ENCODE measurements around the gene SENP5.

SENP5 gene

DNA sequence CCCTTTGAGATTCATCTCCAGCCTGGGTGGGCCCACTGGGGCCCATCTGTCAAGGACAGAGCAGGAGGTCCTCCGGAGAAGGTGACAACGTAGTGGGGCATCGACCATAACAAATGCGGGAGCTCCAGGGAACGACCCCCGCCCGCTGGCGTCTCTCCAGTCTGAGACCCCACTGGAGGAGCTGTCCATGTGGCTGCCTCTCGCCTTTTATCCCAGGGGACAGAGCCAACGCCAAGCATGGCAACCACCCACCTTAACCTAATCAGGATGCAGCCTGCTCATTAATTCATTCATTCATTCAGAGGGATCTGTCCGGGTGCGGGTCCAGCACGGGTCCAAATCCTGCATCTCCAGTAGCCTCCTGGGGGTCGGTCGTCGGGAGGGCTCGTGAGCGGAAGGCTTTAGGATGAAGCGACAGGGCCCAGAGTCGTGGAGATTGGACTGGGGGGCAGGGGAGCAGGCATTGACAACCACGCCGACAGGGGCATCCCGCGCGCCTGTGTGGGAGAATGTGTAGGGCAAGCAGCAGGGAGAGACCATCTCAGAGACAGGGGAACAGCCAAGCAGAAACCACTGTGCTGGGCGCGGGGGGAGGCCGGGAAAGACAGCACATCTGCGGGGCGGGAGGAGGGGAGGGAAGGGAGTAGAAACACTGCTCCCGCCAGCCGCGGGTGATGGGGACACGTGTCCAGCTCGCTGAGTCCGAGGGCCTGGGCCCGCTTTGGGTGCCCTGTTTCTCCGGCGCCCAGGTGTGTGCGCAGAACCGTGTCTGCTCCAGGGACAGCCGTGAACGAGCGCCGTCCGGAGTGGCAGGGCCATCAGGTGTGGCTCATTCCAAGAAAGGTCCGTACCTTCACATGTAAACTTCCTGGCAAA, 99.0 kb downstream of the SENP5 start:
- H3K4me1 Mint-ChIP-seq = peaks cover 14% of the 10 kb centered on the region
- H3K4me3 Mint-ChIP-seq = no peak overlapping the region
- H3K27ac Mint-ChIP-seq = no peak overlapping the region
- ATAC-seq (no peak), DNase-seq (no peak)
- H3K27me3 Mint-ChIP-seq = peaks cover 25% of the 10 kb centered on the region
- peaks cover 4% of the 10 kb centered on the region for H3K9me3 Mint-ChIP-seq
- no peaks in the 10 kb centered on the region for H3K36me3 Mint-ChIP-seq (ENCODE audit: low read depth)

DNA sequence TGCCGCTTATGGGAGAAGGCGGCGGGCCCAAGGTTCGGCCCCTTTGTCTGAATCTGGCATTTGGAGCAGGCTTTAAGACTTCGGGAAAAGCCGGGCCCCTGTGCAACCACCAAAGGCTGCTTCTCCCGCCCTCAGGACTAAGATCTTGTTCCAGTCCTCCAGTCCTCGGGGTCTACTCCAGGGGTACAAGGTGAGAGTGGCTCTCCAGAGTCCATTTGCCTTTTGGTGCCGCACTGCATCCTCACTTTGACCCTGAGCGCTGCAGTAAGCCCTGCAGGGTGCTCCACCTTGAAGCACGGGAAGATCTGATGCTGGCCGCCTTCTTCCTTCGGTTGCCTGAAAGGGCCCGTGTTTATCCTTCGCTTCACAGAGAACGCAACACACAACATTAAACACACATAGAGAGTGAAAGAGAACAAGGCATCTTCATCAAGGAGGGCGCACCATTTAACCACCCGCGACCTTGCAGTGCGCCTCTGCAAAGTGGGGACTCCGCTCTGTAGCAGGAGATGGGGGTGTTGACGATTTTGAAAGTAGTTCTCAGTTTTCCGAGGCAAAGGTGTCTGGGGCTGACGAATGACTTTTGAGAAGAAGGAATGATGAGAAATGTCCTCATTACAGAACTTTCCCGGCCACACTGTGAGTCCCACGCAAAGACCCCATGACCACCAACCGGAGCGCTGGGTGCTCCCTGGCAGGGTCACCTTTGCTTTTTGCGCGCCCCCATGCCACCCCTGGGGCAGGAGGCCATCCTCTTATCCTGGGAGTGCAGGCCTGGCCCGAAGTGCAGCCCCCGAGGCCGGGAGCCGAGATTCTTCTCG, 99.9 kb downstream of the SENP5 start:
- DNase-seq = no peak
- Mint-ChIP-seq H3K4me3 (peak overlapping the region; percentile 62), H3K4me1 (peaks cover 14% of the 10 kb centered on the region), H3K27ac (peak overlapping the region; percentile 35), H3K36me3 (ENCODE audit: low read depth) (no peaks in the 10 kb centered on the region), H3K27me3 (peaks cover 25% of the 10 kb centered on the region), H3K9me3 (peaks cover 4% of the 10 kb centered on the region)
- no peak for ATAC-seq

DNA sequence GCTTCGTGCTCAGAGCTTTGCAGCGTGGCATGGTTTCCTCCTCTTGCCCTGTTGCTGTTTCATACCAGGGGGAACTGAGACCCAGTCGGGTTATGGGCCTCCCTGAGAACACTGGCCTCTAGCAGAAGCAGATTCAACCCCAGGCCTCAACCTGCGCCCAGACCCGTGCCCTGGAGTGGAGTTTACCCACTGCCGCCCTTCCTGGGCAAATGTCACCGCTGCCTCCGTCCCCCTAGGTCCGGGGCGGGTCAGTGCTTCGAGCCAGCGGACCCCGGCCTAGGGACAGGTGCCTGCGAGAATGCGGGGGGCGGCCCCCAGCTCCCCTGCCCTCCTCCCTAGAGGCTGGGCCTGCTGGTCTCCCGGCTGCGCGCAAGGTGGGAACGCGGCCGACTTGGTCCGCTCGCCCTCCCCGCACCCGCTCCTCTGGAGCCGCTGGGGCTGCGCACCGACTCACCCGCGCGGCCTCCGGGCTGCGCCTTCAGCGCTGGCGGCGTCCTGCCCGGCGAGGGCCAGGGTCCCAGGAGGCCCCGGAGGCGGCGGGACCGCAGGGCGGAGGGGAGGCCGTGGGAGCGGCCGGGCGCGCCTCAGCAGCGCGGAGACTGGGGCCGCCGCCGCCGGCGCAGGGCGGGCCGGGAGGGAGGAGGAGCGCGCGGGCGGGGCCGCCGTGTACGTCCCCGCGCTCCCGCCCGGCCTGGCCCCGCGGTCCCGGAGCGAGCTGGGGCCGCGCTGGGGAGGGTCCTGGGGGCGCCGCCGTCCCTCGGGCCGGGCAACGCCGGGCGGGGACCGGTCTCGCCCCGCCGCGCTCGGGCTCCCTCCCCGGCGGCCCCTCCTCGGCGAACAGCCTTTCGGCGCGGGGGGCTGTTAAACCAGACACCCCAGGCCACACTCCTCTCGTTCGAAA, 100.8 kb downstream of the SENP5 start, which contains the start of gene PIGZ:
TSS of gene PIGZ (minus strand) at position 601 of the 901 bp plus-strand sequence. CDS start 16,802 bp downstream, outside the sequence.
- H3K4me1 Mint-ChIP-seq = peaks cover 14% of the 10 kb centered on the region
- H3K27me3 Mint-ChIP-seq = peaks cover 25% of the 10 kb centered on the region
- peak; percentile 67 for ATAC-seq
- peaks cover 4% of the 10 kb centered on the region for H3K9me3 Mint-ChIP-seq
- H3K36me3 Mint-ChIP-seq (ENCODE audit: low read depth) = no peaks in the 10 kb centered on the region
- H3K27ac Mint-ChIP-seq = peak within 1 kb of the TSS; percentile 35
- H3K4me3 Mint-ChIP-seq = peak within 1 kb of the TSS; percentile 72
- peak; percentile 55 for DNase-seq

DNA sequence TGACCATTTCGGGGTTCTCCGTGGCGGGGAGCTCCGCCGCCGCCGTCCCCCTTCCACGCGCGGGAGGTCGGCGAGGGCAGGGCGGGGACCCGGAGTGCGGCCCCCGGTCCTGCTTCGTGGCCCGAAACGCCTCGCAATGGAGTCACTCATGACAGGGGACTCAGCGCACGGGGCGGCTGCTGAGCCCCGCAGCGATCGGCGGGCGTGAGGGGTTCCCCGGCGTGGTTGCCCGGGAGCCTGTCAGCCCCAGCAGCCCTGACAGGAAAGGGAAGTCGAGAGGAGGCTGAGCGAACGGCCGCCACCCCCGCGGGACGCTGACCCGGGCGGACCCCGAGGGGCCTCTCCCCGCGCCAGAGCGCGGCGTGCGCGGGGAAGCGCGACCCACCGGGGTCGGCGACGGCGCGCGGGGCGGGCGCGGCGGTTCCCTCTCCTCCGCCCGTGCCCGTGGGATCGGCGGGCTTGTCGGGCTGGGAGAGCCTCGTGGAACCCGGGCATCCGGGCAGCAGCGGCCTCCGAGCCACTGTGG, 101.5 kb downstream of the SENP5 start:
- peak; percentile 58 for DNase-seq
- peak; percentile 38 for ATAC-seq
- Mint-ChIP-seq H3K36me3 (ENCODE audit: low read depth) (no peaks in the 10 kb centered on the region), H3K4me3 (peak overlapping the region; percentile 72), H3K27me3 (peaks cover 25% of the 10 kb centered on the region), H3K27ac (no peak overlapping the region), H3K4me1 (peaks cover 14% of the 10 kb centered on the region), H3K9me3 (peaks cover 4% of the 10 kb centered on the region)

DNA sequence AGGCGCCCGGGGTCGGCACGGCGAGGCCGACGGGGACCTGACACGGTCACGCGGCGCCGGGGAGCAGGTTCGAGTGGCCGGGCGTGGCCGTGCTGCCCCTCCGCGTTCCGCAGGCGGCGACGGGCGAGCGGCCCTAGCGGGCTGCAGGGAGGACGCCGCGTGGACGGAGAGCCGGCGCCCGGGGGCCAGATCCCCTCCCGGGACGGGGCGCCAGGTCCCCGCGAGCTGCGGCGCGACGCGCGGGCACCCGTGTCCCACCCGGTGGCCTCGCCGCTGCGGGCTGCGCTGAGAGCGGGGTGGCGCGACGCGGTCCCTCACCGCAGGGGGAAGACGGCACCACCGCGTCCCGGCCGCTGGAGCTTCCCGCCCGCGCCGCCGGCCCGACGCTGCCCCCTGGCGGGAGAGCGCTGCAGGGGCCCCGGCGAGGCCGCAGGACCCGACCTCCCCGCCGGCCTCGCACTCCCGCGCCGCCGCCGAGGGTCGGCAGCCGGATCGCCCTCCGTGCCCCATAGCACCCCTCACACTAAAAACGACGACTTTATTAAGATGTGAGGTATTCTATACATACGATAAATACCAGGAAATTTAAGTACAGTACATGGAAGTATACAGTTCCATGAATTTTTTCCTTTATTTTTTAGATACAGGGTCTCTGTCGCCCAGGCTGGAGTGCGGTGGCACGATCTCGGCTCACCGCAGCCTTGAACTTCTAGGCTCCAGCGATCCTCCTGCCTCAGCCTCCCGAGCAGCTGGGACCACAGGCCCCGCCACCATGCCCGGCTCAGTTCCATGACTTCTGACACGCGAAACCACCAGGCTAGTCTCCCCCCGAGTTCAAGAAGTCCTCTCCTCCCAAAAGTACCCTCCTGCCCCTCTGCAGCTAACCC, 102.2 kb downstream of the SENP5 start:
- no peaks in the 10 kb centered on the region for H3K36me3 Mint-ChIP-seq (ENCODE audit: low read depth)
- H3K9me3 Mint-ChIP-seq = peaks cover 4% of the 10 kb centered on the region
- ATAC-seq (peak; percentile 76), DNase-seq (peak; percentile 80)
- H3K4me3 Mint-ChIP-seq = peak overlapping the region; percentile 59
- H3K4me1 Mint-ChIP-seq = peaks cover 14% of the 10 kb centered on the region
- H3K27me3 Mint-ChIP-seq = peaks cover 25% of the 10 kb centered on the region
- H3K27ac Mint-ChIP-seq = no peak overlapping the region

DNA sequence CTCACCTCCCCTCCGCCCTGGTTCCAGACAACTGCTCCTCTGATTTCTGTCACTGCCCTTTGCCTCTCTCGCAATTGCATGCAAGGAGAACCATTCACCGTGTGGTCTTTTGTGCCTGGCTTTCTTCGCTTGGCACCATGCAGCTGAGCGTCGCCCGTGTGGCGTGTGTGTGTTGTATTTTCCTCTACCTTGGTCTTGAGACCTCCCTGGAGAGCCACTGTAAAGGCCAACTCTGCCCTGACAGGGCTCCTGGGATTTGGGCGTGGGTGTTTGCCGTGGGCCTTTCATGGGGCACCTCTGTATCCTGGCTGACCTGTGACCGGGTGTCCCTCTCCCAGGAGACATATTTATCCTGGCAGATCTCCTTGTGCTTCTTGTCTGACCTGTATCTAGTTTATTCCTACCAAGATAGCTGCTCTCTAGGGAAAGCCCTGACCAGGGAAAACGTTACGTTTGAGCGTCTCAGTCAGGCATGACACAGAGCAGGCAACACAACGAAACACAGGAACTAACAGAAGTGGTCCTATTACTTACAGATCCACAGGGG, 102.9 kb downstream of the SENP5 start:
- peaks cover 11% of the 10 kb centered on the region for H3K4me1 Mint-ChIP-seq
- DNase-seq (no peak), ATAC-seq (no peak)
- no peaks in the 10 kb centered on the region for H3K36me3 Mint-ChIP-seq (ENCODE audit: low read depth)
- H3K4me3 Mint-ChIP-seq = peak overlapping the region; percentile 59
- H3K27me3 Mint-ChIP-seq = peaks cover 22% of the 10 kb centered on the region
- no peaks in the 10 kb centered on the region for H3K9me3 Mint-ChIP-seq
- no peak overlapping the region for H3K27ac Mint-ChIP-seq

DNA sequence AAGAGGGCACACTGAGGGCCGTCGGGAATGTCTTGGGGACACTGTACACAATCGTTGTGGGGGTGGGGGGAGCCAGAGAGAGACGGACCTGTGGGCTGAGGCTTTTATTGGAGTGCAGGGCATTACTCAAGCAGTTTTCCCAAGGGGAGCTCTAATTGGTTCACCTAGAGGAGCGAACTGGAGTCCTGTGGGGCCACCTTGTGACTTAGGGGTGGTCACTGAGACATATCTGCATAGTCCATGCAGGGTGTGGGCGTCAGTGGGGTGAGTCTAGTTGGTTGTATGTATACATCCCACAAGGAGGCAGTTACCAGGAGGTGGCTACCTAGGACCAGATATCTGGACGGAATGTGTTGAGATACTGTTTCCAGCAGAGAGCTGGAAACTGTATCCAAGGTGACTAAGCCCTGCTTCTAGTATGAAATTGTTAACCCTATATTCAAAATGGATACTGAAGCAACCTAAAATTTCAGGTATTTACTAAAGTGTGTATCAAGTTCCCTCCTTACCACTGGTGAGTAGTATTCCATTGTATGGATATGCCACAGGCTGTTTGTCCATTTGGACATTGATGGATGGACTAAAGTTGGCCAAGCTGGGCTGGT, 103.5 kb downstream of the SENP5 start:
- no peak overlapping the region for H3K27ac Mint-ChIP-seq
- H3K9me3 Mint-ChIP-seq = no peaks in the 10 kb centered on the region
- H3K36me3 Mint-ChIP-seq (ENCODE audit: low read depth) = no peaks in the 10 kb centered on the region
- ATAC-seq (no peak), DNase-seq (no peak)
- peaks cover 22% of the 10 kb centered on the region for H3K27me3 Mint-ChIP-seq
- H3K4me3 Mint-ChIP-seq = no peak overlapping the region
- H3K4me1 Mint-ChIP-seq = peaks cover 11% of the 10 kb centered on the region

DNA sequence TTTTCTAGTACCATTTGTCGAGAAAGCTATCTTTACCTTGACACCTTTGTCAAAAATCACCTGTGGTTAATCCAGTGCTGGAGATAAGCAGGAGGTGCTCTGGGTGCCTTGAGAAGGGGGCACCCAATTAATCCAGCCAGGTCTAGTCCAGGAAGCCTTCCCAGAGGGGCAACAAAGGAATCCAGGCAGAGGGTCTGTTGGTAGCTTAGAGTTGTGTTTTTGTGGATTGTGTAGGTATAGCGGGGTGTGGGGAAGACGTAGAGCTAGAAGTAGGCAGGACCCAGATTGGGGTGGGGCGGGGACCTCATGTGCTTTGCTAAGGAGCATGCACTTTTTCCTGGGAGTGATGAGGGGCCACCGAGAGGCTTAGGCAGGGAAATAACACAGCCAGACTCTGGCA, 106.9 kb downstream of the SENP5 start:
- H3K4me1 Mint-ChIP-seq = peaks cover 8% of the 10 kb centered on the region
- DNase-seq (no peak), ATAC-seq (no peak)
- H3K27me3 Mint-ChIP-seq = peaks cover 15% of the 10 kb centered on the region
- no peaks in the 10 kb centered on the region for H3K36me3 Mint-ChIP-seq (ENCODE audit: low read depth)
- no peaks in the 10 kb centered on the region for H3K9me3 Mint-ChIP-seq
- no peak overlapping the region for H3K4me3 Mint-ChIP-seq
- no peak overlapping the region for H3K27ac Mint-ChIP-seq

DNA sequence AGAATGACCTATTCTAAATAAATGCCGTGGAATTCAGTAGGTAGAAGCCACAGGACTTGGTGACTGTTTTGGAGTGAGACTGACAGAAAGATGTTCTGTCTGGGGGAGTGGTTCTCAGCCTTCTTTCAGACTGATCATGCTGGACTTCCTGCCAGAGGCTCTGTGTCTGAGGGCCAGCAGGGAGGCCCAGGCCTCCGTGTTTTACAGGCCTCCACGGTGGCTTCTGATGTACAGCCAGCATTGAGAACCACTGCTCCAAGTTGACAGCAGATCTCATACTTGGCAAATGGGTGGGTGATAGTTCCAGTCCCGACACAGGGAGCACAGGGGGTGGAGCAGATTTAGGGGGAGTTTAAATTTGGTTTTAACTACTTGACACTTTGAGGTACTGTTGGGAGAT, 107.6 kb downstream of the SENP5 start:
- no peaks in the 10 kb centered on the region for H3K36me3 Mint-ChIP-seq (ENCODE audit: low read depth)
- no peak overlapping the region for H3K27ac Mint-ChIP-seq
- DNase-seq = no peak
- peaks cover 14% of the 10 kb centered on the region for H3K27me3 Mint-ChIP-seq
- no peak overlapping the region for H3K4me3 Mint-ChIP-seq
- no peak for ATAC-seq
- H3K9me3 Mint-ChIP-seq = no peaks in the 10 kb centered on the region
- peaks cover 6% of the 10 kb centered on the region for H3K4me1 Mint-ChIP-seq

DNA sequence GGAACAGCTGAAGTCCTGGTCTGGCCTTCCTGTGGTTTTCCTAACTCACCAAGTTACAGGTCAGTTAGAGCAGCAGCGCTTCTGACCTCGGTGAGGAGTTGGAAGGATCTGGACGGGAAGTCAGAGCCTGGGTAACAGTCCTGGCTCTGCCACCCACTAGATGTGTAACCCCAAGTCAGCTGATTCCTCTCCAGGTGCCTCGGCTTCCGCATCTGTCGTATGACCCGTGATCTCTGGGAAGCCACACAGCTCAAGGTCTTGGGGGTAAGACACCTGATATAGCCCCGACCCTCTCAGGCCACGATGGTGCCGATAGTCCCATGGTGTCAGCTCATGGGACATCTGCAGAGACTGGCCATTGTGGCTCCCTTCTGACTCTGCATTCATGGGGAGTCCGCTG, 109.2 kb downstream of the SENP5 start:
- no peak overlapping the region for H3K4me3 Mint-ChIP-seq
- H3K9me3 Mint-ChIP-seq = no peaks in the 10 kb centered on the region
- H3K27me3 Mint-ChIP-seq = peaks cover 3% of the 10 kb centered on the region
- H3K4me1 Mint-ChIP-seq = peaks cover 4% of the 10 kb centered on the region
- no peak overlapping the region for H3K27ac Mint-ChIP-seq
- H3K36me3 Mint-ChIP-seq (ENCODE audit: low read depth) = no peaks in the 10 kb centered on the region
- no peak for DNase-seq
- ATAC-seq = no peak

DNA sequence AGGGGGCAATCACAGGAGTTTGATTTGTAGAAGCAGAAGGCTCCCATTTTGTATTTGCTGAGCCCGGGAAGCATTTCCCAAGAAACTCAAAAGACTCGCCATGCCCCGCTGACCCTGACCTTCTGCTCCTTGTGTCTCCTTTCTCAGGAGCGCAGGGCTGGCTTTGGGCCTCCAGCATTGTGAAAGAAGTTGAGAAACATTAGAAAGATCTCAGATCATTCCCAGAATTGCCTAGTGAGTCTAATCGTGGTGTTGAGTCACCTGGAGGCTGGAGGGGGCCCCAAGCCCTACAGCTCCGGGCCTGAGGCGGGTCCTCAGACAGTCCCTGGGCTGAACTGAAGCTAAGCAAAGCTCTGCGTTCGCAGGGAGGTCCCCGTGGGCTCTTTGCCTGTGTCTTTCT, 111.8 kb downstream of the SENP5 start:
- DNase-seq (no peak), ATAC-seq (no peak)
- Mint-ChIP-seq H3K27ac (no peak overlapping the region), H3K27me3 (peaks cover 3% of the 10 kb centered on the region), H3K4me3 (no peak overlapping the region), H3K4me1 (peaks cover 4% of the 10 kb centered on the region), H3K36me3 (ENCODE audit: low read depth) (peaks cover 6% of the 10 kb centered on the region), H3K9me3 (peaks cover 8% of the 10 kb centered on the region)

DNA sequence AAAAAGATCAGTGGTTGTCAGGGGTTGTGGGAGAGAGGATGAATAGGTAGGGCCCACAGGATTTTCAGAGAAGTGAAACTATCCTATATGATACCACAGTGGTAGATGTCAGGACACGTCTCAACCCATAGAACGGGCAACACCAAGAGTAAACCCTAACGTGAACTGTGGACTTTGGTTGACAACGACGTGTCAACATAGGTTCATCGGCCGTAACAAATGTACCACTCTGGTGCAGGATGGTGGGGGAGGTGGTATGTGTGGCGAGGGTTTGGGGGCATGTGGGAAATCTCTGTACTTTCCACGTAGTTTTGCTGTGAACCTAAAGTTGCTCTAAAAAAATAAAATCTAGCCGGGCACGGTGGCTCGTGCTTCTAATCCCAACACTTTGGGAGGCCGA, 113.9 kb downstream of the SENP5 start:
- ATAC-seq (no peak), DNase-seq (no peak)
- Mint-ChIP-seq H3K9me3 (peaks cover 8% of the 10 kb centered on the region), H3K4me3 (no peak overlapping the region), H3K27ac (no peak overlapping the region), H3K36me3 (ENCODE audit: low read depth) (peaks cover 6% of the 10 kb centered on the region), H3K4me1 (peaks cover 4% of the 10 kb centered on the region), H3K27me3 (peaks cover 8% of the 10 kb centered on the region)

DNA sequence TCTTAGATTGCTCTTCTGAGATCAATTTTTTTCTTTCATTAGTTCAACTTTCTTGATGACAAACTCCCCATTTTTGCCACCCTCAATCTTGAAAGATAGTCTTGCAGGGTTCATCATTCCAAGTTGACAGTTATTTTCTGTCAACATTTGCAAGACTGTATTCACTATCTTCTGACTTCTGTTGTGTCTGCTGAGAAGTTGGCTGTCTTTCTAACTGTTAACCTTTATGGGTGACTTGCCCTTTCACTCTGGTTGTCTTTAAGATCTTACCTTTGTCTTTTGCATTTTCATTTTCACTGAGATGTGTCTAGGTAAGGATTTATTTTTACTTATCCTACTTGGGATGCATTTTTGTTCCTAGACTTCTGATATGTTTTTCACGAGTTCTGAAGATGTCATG, 115.5 kb downstream of the SENP5 start:
- Mint-ChIP-seq H3K4me3 (no peak overlapping the region), H3K9me3 (peaks cover 8% of the 10 kb centered on the region), H3K27me3 (peaks cover 9% of the 10 kb centered on the region), H3K27ac (no peak overlapping the region), H3K36me3 (ENCODE audit: low read depth) (peaks cover 6% of the 10 kb centered on the region), H3K4me1 (peaks cover 4% of the 10 kb centered on the region)
- no peak for ATAC-seq
- DNase-seq = no peak

Data from activated naive CD8-positive, alpha-beta T cell treated with anti-CD3 and anti-CD28 coated beads, Interleukin-2, amount 50 U/mL, for 24 hours (primary cell).